K562 (cell line): ENCODE results near the gene VRK1. TPM values are rescaled to one million over a fixed set of nuclear protein-coding genes. Genes with fewer than 3 reads are reported as not detected.
A peak's percentile ranks its signal among the peaks of the same experiment; 100 is the strongest.

ENCODE experiments used
- ADNP ChIP-seq: fragments of 200-800 bp; sonication (Bioruptor generic); IDR thresholded peaks from 2 replicates; pipeline ENCODE4 v1.6.1; 2016; ENCODE audit warnings: missing genetic modification characterization, missing compliant biosample characterization
- CHD2 ChIP-seq: IDR thresholded peaks from 2 replicates; pipeline ENCODE4 v1.6.1; 2011; ENCODE audit warnings: low read depth, low read length
- ETS2 ChIP-seq: IDR thresholded peaks from 2 replicates; pipeline ENCODE4 v1.6.1; 2016; ENCODE audit warnings: borderline replicate concordance, missing genetic modification characterization, mild to moderate bottlenecking, moderate library complexity, missing compliant biosample characterization; ENCODE audit not compliant: poor library complexity, severe bottlenecking
- HDAC8 ChIP-seq: fragments of 450-650 bp; IDR thresholded peaks from 2 replicates; pipeline ENCODE4 v1.6.1; 2016; ENCODE audit warnings: mild to moderate bottlenecking, missing genetic modification characterization, moderate library complexity, missing compliant biosample characterization
- HMGXB4 ChIP-seq: sonication (generic); formaldehyde crosslinking; IDR thresholded peaks from 2 replicates; pipeline ENCODE4 v1.8.1; 2023; ENCODE audit warnings: mild to moderate bottlenecking, missing genetic modification reagents
- JUNB ChIP-seq: fragments of 450-650 bp; formaldehyde crosslinking; conservative IDR thresholded peaks from 2 replicates; pipeline ENCODE4 v1.4.0; 2020; ENCODE audit warnings: mild to moderate bottlenecking
- MAFK ChIP-seq: IDR thresholded peaks from 2 replicates; pipeline ENCODE4 v1.6.1; 2011; ENCODE audit warnings: low read length, improper control_type of control experiment
- MAZ ChIP-seq, 2 experiments: fragments of 450-650 bp in 1 of 2; sonication (generic) in 1 of 2; formaldehyde crosslinking; IDR thresholded peaks in 1 of 2; conservative IDR thresholded peaks in 1 of 2; 2 replicates each; pipeline versions ENCODE4 v1.4.0 to v1.5.0; 2020; ENCODE audit warnings: mild to moderate bottlenecking in 1 of 2, missing genetic modification reagents in 1 of 2
- MEF2D ChIP-seq: conservative IDR thresholded peaks from 2 replicates; pipeline ENCODE4 v1.6.1; 2016; ENCODE audit warnings: low read depth, missing genetic modification characterization, missing compliant biosample characterization
- NCOA2 ChIP-seq, 2 experiments: fragments of 450-650 bp; IDR thresholded peaks; 2 replicates each; pipeline ENCODE4 v1.6.1; 2018; ENCODE audit warnings: mild to moderate bottlenecking in 2 of 2, moderate library complexity in 1 of 2; ENCODE audit not compliant: partially characterized antibody in 2 of 2
- NFATC3 ChIP-seq: fragments of 450-650 bp; IDR thresholded peaks from 2 replicates; pipeline ENCODE4 v1.6.1; 2017; ENCODE audit warnings: mild to moderate bottlenecking
- SAP30 ChIP-seq: fragments of 200-600 bp; sonication (generic); IDR thresholded peaks from 2 replicates; pipeline ENCODE4 v1.6.1; 2012; ENCODE audit warnings: borderline replicate concordance, low read depth, mild to moderate bottlenecking, moderate library complexity, low read length, control low read depth, inconsistent platforms; ENCODE audit not compliant: insufficient read depth, poor library complexity, severe bottlenecking
- ZBTB2 ChIP-seq: fragments of 450-650 bp; IDR thresholded peaks from 2 replicates; pipeline ENCODE4 v1.6.1; 2016; ENCODE audit warnings: antibody characterized with exemption
- ZNF134 ChIP-seq: fragments of 250-450 bp; sonication (Bioruptor Pico); conservative IDR thresholded peaks from 2 replicates; pipeline ENCODE4 v1.4.0; 2020
- ZNF217 ChIP-seq: sonication (generic); formaldehyde crosslinking; IDR thresholded peaks from 2 replicates; pipeline ENCODE4 v1.8.0; 2022; ENCODE audit warnings: mild to moderate bottlenecking, missing genetic modification reagents
- ZNF263 ChIP-seq: sonication (generic); formaldehyde crosslinking; IDR thresholded peaks from 2 replicates; pipeline ENCODE4 v1.8.0; 2022; ENCODE audit warnings: mild to moderate bottlenecking, missing genetic modification reagents, borderline replicate concordance
- polyA plus RNA-seq, 8 experiments: library from polyadenylated mRNA; depleted of rRNA in 4 of 8; stranded (reverse) in 5 of 8; unstranded in 3 of 8; fragments of >200 nt; fragmentation: Nextera tagmentation in 2 of 8; fragmentation: Illumina TruSeq in 1 of 8; extraction: Ambion mirVana in 2 of 8; extraction: Trizol in 1 of 8; gene quantifications; 2 replicates each; pipeline versions ENCODE4 v1.2.1 to v1.2.3, GENCODE V29; 2011 to 2014; ENCODE audit warnings: inconsistent platforms in 1 of 8, missing spikeins in 1 of 8
- total RNA-seq, 7 experiments: library from RNA; depleted of rRNA in 6 of 7; stranded (reverse); fragments of >200 nt in 6 of 7; fragmentation: Illumina TruSeq in 2 of 7; extraction: Trizol in 2 of 7; gene quantifications; 2 replicates each; pipeline versions ENCODE4 v1.2.1 to v1.2.3, GENCODE V29; 2011 to 2021; ENCODE audit warnings: low replicate concordance in 1 of 7
- TF ChIP-seq, protein P1 (sequence below): fragments of 200-800 bp; sonication (Bioruptor generic); IDR thresholded peaks from 2 replicates; pipeline ENCODE4 v1.6.1; 2016; ENCODE audit warnings: missing genetic modification characterization, missing compliant biosample characterization
- TF ChIP-seq, protein P2 (sequence below): IDR thresholded peaks from 2 replicates; pipeline ENCODE4 v1.6.1; 2016; ENCODE audit warnings: missing genetic modification characterization, missing compliant biosample characterization

Gene VRK1
- total and polyA plus RNA-seq, 9 of the 15 experiments (the other 6 are each of a cell fraction or from before 2014, with no cell fraction given), result 83.6 to 177 (median 116) TPM

GRCh38 chr14:96917442-96917963, 120.3 kb downstream of the VRK1 start (continued):
- TF ChIP-seq, protein P1, sequence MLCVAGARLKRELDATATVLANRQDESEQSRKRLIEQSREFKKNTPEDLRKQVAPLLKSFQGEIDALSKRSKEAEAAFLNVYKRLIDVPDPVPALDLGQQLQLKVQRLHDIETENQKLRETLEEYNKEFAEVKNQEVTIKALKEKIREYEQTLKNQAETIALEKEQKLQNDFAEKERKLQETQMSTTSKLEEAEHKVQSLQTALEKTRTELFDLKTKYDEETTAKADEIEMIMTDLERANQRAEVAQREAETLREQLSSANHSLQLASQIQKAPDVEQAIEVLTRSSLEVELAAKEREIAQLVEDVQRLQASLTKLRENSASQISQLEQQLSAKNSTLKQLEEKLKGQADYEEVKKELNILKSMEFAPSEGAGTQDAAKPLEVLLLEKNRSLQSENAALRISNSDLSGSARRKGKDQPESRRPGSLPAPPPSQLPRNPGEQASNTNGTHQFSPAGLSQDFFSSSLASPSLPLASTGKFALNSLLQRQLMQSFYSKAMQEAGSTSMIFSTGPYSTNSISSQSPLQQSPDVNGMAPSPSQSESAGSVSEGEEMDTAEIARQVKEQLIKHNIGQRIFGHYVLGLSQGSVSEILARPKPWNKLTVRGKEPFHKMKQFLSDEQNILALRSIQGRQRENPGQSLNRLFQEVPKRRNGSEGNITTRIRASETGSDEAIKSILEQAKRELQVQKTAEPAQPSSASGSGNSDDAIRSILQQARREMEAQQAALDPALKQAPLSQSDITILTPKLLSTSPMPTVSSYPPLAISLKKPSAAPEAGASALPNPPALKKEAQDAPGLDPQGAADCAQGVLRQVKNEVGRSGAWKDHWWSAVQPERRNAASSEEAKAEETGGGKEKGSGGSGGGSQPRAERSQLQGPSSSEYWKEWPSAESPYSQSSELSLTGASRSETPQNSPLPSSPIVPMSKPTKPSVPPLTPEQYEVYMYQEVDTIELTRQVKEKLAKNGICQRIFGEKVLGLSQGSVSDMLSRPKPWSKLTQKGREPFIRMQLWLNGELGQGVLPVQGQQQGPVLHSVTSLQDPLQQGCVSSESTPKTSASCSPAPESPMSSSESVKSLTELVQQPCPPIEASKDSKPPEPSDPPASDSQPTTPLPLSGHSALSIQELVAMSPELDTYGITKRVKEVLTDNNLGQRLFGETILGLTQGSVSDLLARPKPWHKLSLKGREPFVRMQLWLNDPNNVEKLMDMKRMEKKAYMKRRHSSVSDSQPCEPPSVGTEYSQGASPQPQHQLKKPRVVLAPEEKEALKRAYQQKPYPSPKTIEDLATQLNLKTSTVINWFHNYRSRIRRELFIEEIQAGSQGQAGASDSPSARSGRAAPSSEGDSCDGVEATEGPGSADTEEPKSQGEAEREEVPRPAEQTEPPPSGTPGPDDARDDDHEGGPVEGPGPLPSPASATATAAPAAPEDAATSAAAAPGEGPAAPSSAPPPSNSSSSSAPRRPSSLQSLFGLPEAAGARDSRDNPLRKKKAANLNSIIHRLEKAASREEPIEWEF (CRISPR knock-in tag), result no peak
- TF ChIP-seq, protein P2, sequence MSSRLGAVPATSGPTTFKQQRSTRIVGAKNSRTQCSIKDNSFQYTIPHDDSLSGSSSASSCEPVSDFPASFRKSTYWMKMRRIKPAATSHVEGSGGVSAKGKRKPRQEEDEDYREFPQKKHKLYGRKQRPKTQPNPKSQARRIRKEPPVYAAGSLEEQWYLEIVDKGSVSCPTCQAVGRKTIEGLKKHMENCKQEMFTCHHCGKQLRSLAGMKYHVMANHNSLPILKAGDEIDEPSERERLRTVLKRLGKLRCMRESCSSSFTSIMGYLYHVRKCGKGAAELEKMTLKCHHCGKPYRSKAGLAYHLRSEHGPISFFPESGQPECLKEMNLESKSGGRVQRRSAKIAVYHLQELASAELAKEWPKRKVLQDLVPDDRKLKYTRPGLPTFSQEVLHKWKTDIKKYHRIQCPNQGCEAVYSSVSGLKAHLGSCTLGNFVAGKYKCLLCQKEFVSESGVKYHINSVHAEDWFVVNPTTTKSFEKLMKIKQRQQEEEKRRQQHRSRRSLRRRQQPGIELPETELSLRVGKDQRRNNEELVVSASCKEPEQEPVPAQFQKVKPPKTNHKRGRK (tag), result no peak
- TF ChIP-seq HMGXB4 (CRISPR knock-in tag), result no peak
- TF ChIP-seq MEF2D (tag), result peak; percentile 73; the same call in 1 of the 2 replicates
- peak; percentile 57; the same call in 1 of the 2 replicates for TF ChIP-seq ZBTB2
- TF ChIP-seq MAFK, result no peak; the same call in 1 of the 2 replicates
- TF ChIP-seq ZNF134, result peak; percentile 57; the same call in 1 of the 2 replicates
- TF ChIP-seq MAZ (CRISPR knock-in tag; conservative IDR thresholded peaks at IDR 0.05 in 1 of 2, IDR thresholded peaks at IDR 0.05 in 1 of 2), result peak; percentile 86 to 90
- TF ChIP-seq SAP30, result no peak
- 0 out of 2 replicates have a peak, but pooled peaks have one; percentile 41 for TF ChIP-seq HDAC8
- no peak for TF ChIP-seq ETS2
- TF ChIP-seq ZNF217 (CRISPR knock-in tag), result no peak
- peak; percentile 46 to 78 for TF ChIP-seq NCOA2 (IDR thresholded peaks at IDR 0.05; ENCODE audit: partially characterized antibody in 2 of 2)
- TF ChIP-seq ZNF263, result peak; percentile 53; the same call in 1 of the 2 replicates
- no peak for TF ChIP-seq CHD2
- TF ChIP-seq JUNB, result no peak
- peak; percentile 91 for TF ChIP-seq NFATC3
- no peak; the same call in 1 of the 2 replicates for TF ChIP-seq ADNP (tag)
